H1 (cell line): ENCODE measurements around the gene TRIP13. TPM values are rescaled to one million over a fixed set of nuclear protein-coding genes. Genes with fewer than 3 reads are reported as not detected.

ENCODE experiments used
- CTCF ChIA-PET: fragments of 300-600 bp; sonication (Branson Sonifier 250); formaldehyde crosslinking; loops from one replicate; lab custom pipeline; 2021; ENCODE audit not compliant: partially characterized antibody; lab: Charles Lee
- POLR2A ChIA-PET: fragments of 300-600 bp; sonication (Branson Sonifier 250); formaldehyde crosslinking; loops from one replicate; lab custom pipeline; 2021; ENCODE audit warnings: inconsistent platforms; ENCODE audit not compliant: partially characterized antibody; lab: Charles Lee
- DNase-seq, 2 experiments: peaks; one replicate each; pipeline versions ENCODE4 v3.0.0 to v3.0.0-alpha.2; 2010 to 2022; ENCODE audit warnings: low spot score in 2 of 2, low read depth in 1 of 2, mixed read lengths in 1 of 2
- FAIRE-seq: peaks from 2 replicates; lab custom pipeline; 2011; peaks lifted over from hg19 to GRCh38; lab: Jason Lieb, UNC
- H2AFZ ChIP-seq: 2 replicates; pipeline ENCODE4 v1.8.1; 2012; ENCODE audit warnings: low read length, inconsistent platforms
- H2AK5ac ChIP-seq: 2 replicates; pipeline ENCODE4 v1.6.1; 2013; ENCODE audit warnings: low read depth, low read length
- H2BK120ac ChIP-seq: replicated peaks from 2 replicates; pipeline ENCODE3; 2013; ENCODE audit warnings: low read depth, low read length, inconsistent platforms
- H2BK12ac ChIP-seq: 2 replicates; pipeline ENCODE4 v1.6.1; 2013; ENCODE audit warnings: low read depth, low read length
- H2BK15ac ChIP-seq: 2 replicates; pipeline ENCODE4 v1.6.1; 2013; ENCODE audit warnings: low read length
- H2BK20ac ChIP-seq: 2 replicates; pipeline ENCODE4 v1.6.1; 2013; ENCODE audit warnings: low read length
- H2BK5ac ChIP-seq: 2 replicates; pipeline ENCODE4 v1.6.1; 2013; ENCODE audit warnings: low read depth, low read length
- H3K14ac ChIP-seq: 2 replicates; pipeline ENCODE4 v1.6.1; 2013; ENCODE audit warnings: inconsistent platforms; ENCODE audit not compliant: insufficient read length
- H3K18ac ChIP-seq: 2 replicates; pipeline ENCODE4 v1.6.1; 2013; ENCODE audit warnings: low read length; ENCODE audit errors: extremely low read depth
- H3K23ac ChIP-seq: 2 replicates; pipeline ENCODE4 v1.6.1; 2013; ENCODE audit warnings: inconsistent platforms; ENCODE audit not compliant: insufficient read length
- H3K23me2 ChIP-seq: 2 replicates; pipeline ENCODE4 v1.6.1; 2013; ENCODE audit warnings: low read depth, low read length
- H3K27ac ChIP-seq: 2 replicates; pipeline ENCODE4 v1.6.1; 2011; ENCODE audit warnings: low read depth, low read length, inconsistent platforms
- H3K27me3 ChIP-seq, 4 experiments: replicated peaks in 1 of 4; 1 replicate in 1 of 4; 2 replicates in 3 of 4; pipeline versions ENCODE4 v1.6.1 to v1.8.1; 2011 to 2013; ENCODE audit warnings: low read length in 3 of 4, mild to moderate bottlenecking in 3 of 4, inconsistent platforms in 2 of 4, mixed read lengths in 2 of 4, moderate library complexity in 1 of 4; ENCODE audit not compliant: control insufficient read depth in 3 of 4, insufficient read depth in 3 of 4; ENCODE audit errors: extremely low read depth in 1 of 4
- H3K36me3 ChIP-seq, 4 experiments: 2 replicates each; pipeline versions ENCODE4 v1.6.1 to v1.8.1; 2011 to 2013; ENCODE audit warnings: mild to moderate bottlenecking in 4 of 4, low read length in 3 of 4, moderate library complexity in 2 of 4, control low read depth in 1 of 4, inconsistent platforms in 1 of 4; ENCODE audit not compliant: insufficient read depth in 4 of 4, control insufficient read depth in 2 of 4
- H3K4ac ChIP-seq: replicated peaks from 2 replicates; pipeline ENCODE3; 2013; ENCODE audit warnings: low read length, low read depth, mixed read lengths, inconsistent platforms; ENCODE audit not compliant: insufficient read length
- H3K4me1 ChIP-seq, 4 experiments: replicated peaks in 1 of 4; 1 replicate in 1 of 4; 2 replicates in 3 of 4; pipeline versions ENCODE4 v1.6.1 to v1.8.1; 2011 to 2013; ENCODE audit warnings: low read length in 3 of 4, inconsistent platforms in 2 of 4, mixed read lengths in 1 of 4; ENCODE audit not compliant: insufficient read depth in 4 of 4, control insufficient read depth in 3 of 4
- H3K4me2 ChIP-seq, 2 experiments: 2 replicates each; pipeline versions ENCODE4 v1.6.1 to v1.8.1; 2011 to 2013; ENCODE audit warnings: low read depth in 2 of 2, low read length in 2 of 2, control low read depth in 1 of 2, inconsistent platforms in 1 of 2, mild to moderate bottlenecking in 1 of 2; ENCODE audit not compliant: insufficient read depth in 1 of 2
- H3K4me3 ChIP-seq, 4 experiments: fragments of 200-600, 300-600 bp in 1 of 4; sonication (generic), shearing (Covaris generic), sonication (Bioruptor Twin) in 1 of 4; 2 replicates each; pipeline versions ENCODE4 v1.5.1 to v1.8.1; 2011 to 2016; ENCODE audit warnings: low read length in 4 of 4, low read depth in 3 of 4, control low read depth in 2 of 4, inconsistent platforms in 2 of 4, mild to moderate bottlenecking in 2 of 4, mixed read lengths in 1 of 4, moderate library complexity in 1 of 4; ENCODE audit not compliant: insufficient read depth in 2 of 4; ENCODE audit errors: extremely low read depth in 1 of 4
- H3K56ac ChIP-seq: replicated peaks from 2 replicates; pipeline ENCODE3; 2013; ENCODE audit warnings: low read depth, mild to moderate bottlenecking, mixed read lengths, low read length, inconsistent platforms; ENCODE audit not compliant: insufficient read length
- H3K79me1 ChIP-seq: 2 replicates; pipeline ENCODE4 v1.6.1; 2013; ENCODE audit warnings: low read depth, low read length, control low read depth
- H3K79me2 ChIP-seq, 2 experiments: 2 replicates each; pipeline versions ENCODE4 v1.6.1 to v1.8.1; 2012 to 2013; ENCODE audit warnings: low read length in 2 of 2, mild to moderate bottlenecking in 2 of 2, inconsistent platforms in 1 of 2; ENCODE audit not compliant: insufficient read depth in 2 of 2, control insufficient read depth in 1 of 2
- H3K9ac ChIP-seq, 4 experiments: replicated peaks in 1 of 4; 1 replicate in 1 of 4; 2 replicates in 3 of 4; pipeline versions ENCODE4 v1.6.1 to v1.8.1; 2011 to 2013; ENCODE audit warnings: low read depth in 3 of 4, low read length in 3 of 4, control low read depth in 2 of 4, mild to moderate bottlenecking in 2 of 4, moderate library complexity in 2 of 4, inconsistent platforms in 1 of 4; ENCODE audit errors: extremely low read depth in 1 of 4
- H3K9me3 ChIP-seq, 2 experiments: 2 replicates each; pipeline versions ENCODE4 v1.6.1 to v1.8.1; 2012 to 2013; ENCODE audit warnings: mild to moderate bottlenecking in 2 of 2, moderate library complexity in 2 of 2, control low read depth in 1 of 2, inconsistent platforms in 1 of 2, low read depth in 1 of 2, low read length in 1 of 2, mixed read lengths in 1 of 2; ENCODE audit not compliant: insufficient read depth in 2 of 2
- H4K20me1 ChIP-seq, 2 experiments: replicated peaks in 1 of 2; 2 replicates each; pipeline versions ENCODE3 to v1.8.1; 2011 to 2013; ENCODE audit warnings: inconsistent platforms in 2 of 2, low read length in 2 of 2, mild to moderate bottlenecking in 1 of 2; ENCODE audit not compliant: insufficient read depth in 2 of 2, control insufficient read depth in 1 of 2
- H4K5ac ChIP-seq: 2 replicates; pipeline ENCODE4 v1.6.1; 2013; ENCODE audit warnings: low read length, low read depth, mixed read lengths, inconsistent platforms; ENCODE audit not compliant: insufficient read length
- H4K8ac ChIP-seq: 2 replicates; pipeline ENCODE4 v1.8.0; 2013; ENCODE audit warnings: mild to moderate bottlenecking, moderate library complexity, low read length, inconsistent platforms; ENCODE audit not compliant: insufficient read depth; ENCODE audit errors: extremely low read depth
- H4K91ac ChIP-seq: replicated peaks from 2 replicates; pipeline ENCODE3; 2013; ENCODE audit warnings: low read length, mixed read lengths, inconsistent platforms; ENCODE audit not compliant: insufficient read length
- BACH1 ChIP-seq: IDR thresholded peaks from 2 replicates; pipeline ENCODE4 v1.6.1; 2012; ENCODE audit warnings: low read length, improper control_type of control experiment
- CREB1 ChIP-seq: IDR thresholded peaks from 2 replicates; pipeline ENCODE4 v1.6.1; 2012; ENCODE audit warnings: inconsistent platforms
- CTBP2 ChIP-seq: IDR thresholded peaks from 2 replicates; pipeline ENCODE4 v1.7.0; 2011; ENCODE audit warnings: borderline replicate concordance, mild to moderate bottlenecking, moderate library complexity, mixed read lengths, low read length; ENCODE audit not compliant: insufficient read depth, insufficient read length
- KDM4A ChIP-seq: IDR thresholded peaks from one replicate; pipeline ENCODE4 v1.7.1; 2012; ENCODE audit warnings: low read depth, mild to moderate bottlenecking, moderate library complexity, low read length, inconsistent platforms; ENCODE audit not compliant: severe bottlenecking
- KDM5A ChIP-seq: fragments of 200-600 bp; IDR thresholded peaks from 2 replicates; pipeline ENCODE4 v1.7.1; 2012; ENCODE audit warnings: mild to moderate bottlenecking, low read length, inconsistent platforms, mixed read lengths
- MAFK ChIP-seq: IDR thresholded peaks from 2 replicates; pipeline ENCODE4 v1.6.1; 2012; ENCODE audit warnings: low read depth, mild to moderate bottlenecking, improper control_type of control experiment, low read length
- NRF1 ChIP-seq: IDR thresholded peaks from 2 replicates; pipeline ENCODE4 v1.6.1; 2011; ENCODE audit warnings: mild to moderate bottlenecking, low read depth, low read length, improper control_type of control experiment
- POLR2AphosphoS5 ChIP-seq: IDR thresholded peaks from 2 replicates; pipeline ENCODE4 v1.6.1; 2011; ENCODE audit warnings: low read depth, low read length
- POU5F1 ChIP-seq: IDR thresholded peaks from 2 replicates; pipeline ENCODE4 v1.6.1; 2011; ENCODE audit warnings: low read depth, mild to moderate bottlenecking, low read length, moderate library complexity
- TAF1 ChIP-seq: IDR thresholded peaks from 2 replicates; pipeline ENCODE4 v1.6.1; 2011; ENCODE audit warnings: mild to moderate bottlenecking, low read depth, low read length
- TAF7 ChIP-seq: optimal IDR thresholded peaks from 2 replicates; pipeline ENCODE3; 2011; ENCODE audit warnings: low read depth, mild to moderate bottlenecking, inconsistent platforms, low read length, moderate library complexity, borderline replicate concordance
- TCF12 ChIP-seq: IDR thresholded peaks from 2 replicates; pipeline ENCODE4 v1.6.1; 2011; ENCODE audit warnings: low read depth, mild to moderate bottlenecking, low read length
- ZNF274 ChIP-seq: IDR thresholded peaks from 2 replicates; pipeline ENCODE4 v1.7.0; 2012; ENCODE audit warnings: low read length, borderline replicate concordance; ENCODE audit errors: extremely low read depth
- WGBS, 2 experiments: shearing (Covaris generic) in 1 of 2; methylation state at CpG; one replicate each; pipeline versions ENCODE4 v1.1.6 to v1.1.7; 2013 to 2015; ENCODE audit warnings: low lambda C conversion rate in 2 of 2, mixed read lengths in 2 of 2, inconsistent platforms in 1 of 2, low coverage in 1 of 2, missing lambda C conversion rate in 1 of 2; ENCODE audit not compliant: insufficient replicate concordance in 2 of 2, insufficient coverage in 1 of 2, insufficient read length in 1 of 2; ENCODE audit errors: extremely low coverage in 1 of 2, missing lambda C conversion rate in 1 of 2; 5-methylcytosine and 5-hydroxymethylcytosine counted together
- polyA plus RNA-seq, 7 experiments: library from polyadenylated mRNA; depleted of rRNA in 3 of 7; stranded (reverse) in 5 of 7; unstranded in 2 of 7; fragments of >200 nt in 5 of 7; fragments of 200-250 nt in 2 of 7; gene quantifications; 1 replicate in 5 of 7; 2 replicates in 1 of 7; 4 replicates in 1 of 7; pipeline versions ENCODE4 v1.2.1 to v1.2.3, GENCODE V29; 2011 to 2013; ENCODE audit warnings: missing spikeins in 2 of 7, mixed read lengths in 2 of 7
- total RNA-seq: library from RNA; stranded (reverse); fragmentation: NEBNext Ultra II Directional; extraction: Animal tissue kit (Norgen Biotek cat#: 25700); gene quantifications from 2 replicates; pipeline ENCODE4 v1.2.1, GENCODE V29; 2021

TRIP13 gene
- total and polyA plus RNA-seq, 2 of the 8 experiments (the other 6 are each of a cell fraction or from before 2014, with no cell fraction given) = 20.0 to 39.2 TPM

DNA sequence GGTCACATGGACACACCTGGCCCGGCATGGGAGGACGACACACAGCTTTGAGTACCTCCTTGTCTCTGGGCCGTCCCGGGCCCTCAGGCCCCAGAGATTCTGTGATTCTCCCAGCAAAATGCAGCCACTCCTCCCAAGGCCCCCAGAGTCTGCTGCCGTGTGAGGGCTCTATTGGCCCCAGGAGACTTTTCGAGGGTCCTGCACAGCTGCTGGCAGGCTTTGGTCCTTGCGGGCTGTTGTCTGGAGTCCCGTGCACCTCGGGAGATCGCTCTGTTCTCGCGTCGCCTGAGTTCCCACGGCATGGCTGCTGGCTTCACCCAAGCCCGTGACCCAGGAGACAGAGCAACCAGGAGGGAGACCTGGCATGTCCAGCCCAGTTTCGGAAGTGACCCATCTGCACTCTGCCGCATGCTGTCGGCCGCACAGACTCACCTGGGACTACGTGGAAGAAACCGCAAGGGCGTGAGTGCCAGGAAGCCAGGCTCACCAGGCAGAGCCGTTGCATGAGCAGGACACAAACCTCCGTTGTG is 69.1 kb downstream of the TRIP13 start:
- Histone ChIP-seq H2BK12ac (no peak overlapping the region), H3K56ac (no peak overlapping the region), H3K36me3 (no peaks in the 10 kb centered on the region), H3K23ac (no peak overlapping the region), H4K91ac (peak overlapping the region; percentile 74), H3K4me1 (no peaks in the 10 kb centered on the region), H3K9ac (no peak overlapping the region), H2AFZ (no peak overlapping the region), H3K4me2 (no peak overlapping the region), H3K14ac (no peak overlapping the region), H2AK5ac (no peak overlapping the region), H3K79me2 (no peaks in the 10 kb centered on the region), H3K9me3 (no peaks in the 10 kb centered on the region), H3K27me3 (no peaks in the 10 kb centered on the region), H2BK20ac (no peak overlapping the region; the same call in 1 of the 2 replicates), H2BK120ac (no peak overlapping the region), H3K4me3 (no peak overlapping the region), H2BK15ac (no peak overlapping the region), H3K18ac (no peak overlapping the region), H2BK5ac (no peak overlapping the region), H4K5ac (no peak overlapping the region), H3K4ac (no peak overlapping the region), H3K27ac (no peak overlapping the region)
- CTCF ChIA-PET = interaction anchor here (1.9 kb wide), 1 partner anchor 20 kb away, joined by 6 read pairs; no protein-coding TSS in a partner anchor
- no peak for DNase-seq
- POLR2A ChIA-PET = no interaction called here
- 91% methylated on average over 24 of the region's 24 CpGs; no CpG with 5 or more reads in 1 of the 2 experiments for WGBS, 2 experiments
- TF ChIP-seq ZNF274 = no peak
- no peak for TF ChIP-seq CTBP2
- TF ChIP-seq POLR2AphosphoS5 = no peak
- TF ChIP-seq TCF12 = no peak
- TF ChIP-seq POU5F1 = no peak
- TF ChIP-seq TAF1 = no peak
- no peak for TF ChIP-seq CREB1
- no peak for TF ChIP-seq KDM5A
- TF ChIP-seq BACH1 = no peak
- TF ChIP-seq NRF1 = no peak
- TF ChIP-seq MAFK = no peak
- no peak for TF ChIP-seq TAF7
- no peak for TF ChIP-seq KDM4A
- TF ChIP-seq, all 59 proteins: peak for 0
- no peaks in the 10 kb centered on the region for H3K79me1 ChIP-seq
- no peaks in the 10 kb centered on the region for H4K20me1 ChIP-seq
- H4K8ac ChIP-seq = no peak overlapping the region
- no peaks in the 10 kb centered on the region for H3K23me2 ChIP-seq
- no peak for FAIRE-seq
